NCI-H82 treated with DMSO at 0.1 percent for 48 hours (cell line): ENCODE results near the gene SORCS2.
"Not testable (repeated sequence)": the region's sequence is repeated elsewhere in the genome, so short reads cannot be mapped to it uniquely, and the experiment has no call there.

Experiments used
- DNase-seq: peaks from one replicate; lab custom pipeline; 2025; ENCODE audit not compliant: unreplicated experiment; lab: John Stamatoyannopoulos, UW

Gene SORCS2

GRCh38 chr4:7199129-7199725 lies 6.9 kb downstream of the SORCS2 start:
- no peak for DNase-seq

GRCh38 chr4:7199771-7200441 lies 7.6 kb downstream of the SORCS2 start:
- DNase-seq, result no peak

GRCh38 chr4:7200801-7201200 lies 8.5 kb downstream of the SORCS2 start:
- no peak for DNase-seq

DNA sequence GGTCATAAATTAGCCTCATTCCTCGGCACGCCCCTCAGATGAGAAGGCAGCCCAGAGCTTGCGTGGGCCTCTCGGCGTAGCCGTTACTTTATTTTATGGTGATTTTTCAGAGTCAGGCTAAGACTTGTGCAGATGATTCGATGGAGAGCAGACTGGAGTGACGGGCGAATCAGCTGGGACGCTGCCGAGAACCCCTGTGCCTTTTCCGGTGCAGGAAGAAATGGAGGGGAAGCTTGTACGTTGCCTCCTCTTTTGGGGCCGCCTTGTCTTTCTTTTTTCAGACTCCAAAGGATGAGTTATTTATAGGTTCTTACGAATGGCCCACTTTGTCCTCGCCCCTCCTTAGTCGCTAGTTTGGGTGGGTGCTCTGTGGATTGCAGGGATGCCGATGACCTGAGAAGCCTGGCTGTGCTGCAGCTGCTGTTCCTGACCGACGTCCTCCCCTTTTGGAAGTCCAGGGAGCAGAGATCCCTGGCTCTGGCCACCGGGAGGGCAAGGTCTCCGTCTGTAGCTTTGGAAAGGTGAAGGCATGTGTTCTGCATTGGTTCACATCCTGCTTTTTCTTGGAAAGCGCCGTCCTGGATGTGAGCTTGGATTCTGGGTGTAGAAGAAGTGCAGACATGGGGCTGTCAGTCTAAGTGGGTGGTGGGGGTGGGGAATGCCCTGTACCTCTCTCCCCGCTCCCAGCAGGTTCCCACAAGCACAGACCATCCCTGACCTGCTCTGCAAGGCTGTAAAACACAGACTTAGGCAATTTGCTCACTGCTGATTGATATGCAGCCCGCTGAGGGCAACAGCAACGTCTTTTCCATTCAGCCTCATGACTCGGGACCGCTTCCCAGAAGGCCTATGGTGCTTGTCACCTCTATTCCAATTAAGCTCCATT lies 9.3 kb downstream of the SORCS2 start:
- DNase-seq, result no peak

- DNase-seq, result no peak
Measured at GRCh38 chr4:7202411-7202810, 10.1 kb downstream of the SORCS2 start.

DNA sequence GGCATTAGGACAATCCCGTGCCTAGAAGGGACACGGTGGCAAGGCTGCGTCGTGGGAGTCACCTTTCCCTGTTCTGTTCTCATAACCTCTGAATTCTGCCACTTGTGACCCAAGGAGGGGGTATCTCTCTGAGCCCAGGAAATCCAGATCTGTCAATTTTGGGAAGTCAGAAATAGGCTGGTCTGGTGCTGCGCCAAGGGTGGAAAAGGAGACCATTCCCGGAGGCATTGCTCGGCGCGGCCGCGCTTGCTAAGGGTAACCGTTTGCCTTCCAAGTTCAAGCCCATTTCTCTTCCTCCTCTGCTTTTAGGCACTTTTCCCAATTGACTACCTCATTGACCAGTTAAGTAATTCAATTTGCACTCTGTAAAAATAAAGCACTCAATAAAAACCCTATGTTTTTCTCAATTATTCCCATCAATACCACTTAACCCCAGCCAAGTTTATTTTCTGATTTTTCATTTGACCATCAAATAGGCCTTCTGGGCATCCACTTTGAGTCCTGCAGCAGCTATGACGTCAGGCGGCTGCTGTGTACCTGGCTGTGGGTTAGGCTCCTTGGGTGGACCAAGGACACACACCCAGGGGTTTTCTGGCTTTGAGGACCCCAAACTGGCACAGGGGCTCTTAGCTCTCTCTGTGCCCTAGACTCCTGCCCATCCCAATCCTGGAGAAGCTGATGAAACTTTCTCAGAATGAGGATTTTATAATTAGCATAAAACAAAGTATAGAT lies 12.5 kb downstream of the SORCS2 start:
- DNase-seq, result no peak

DNA sequence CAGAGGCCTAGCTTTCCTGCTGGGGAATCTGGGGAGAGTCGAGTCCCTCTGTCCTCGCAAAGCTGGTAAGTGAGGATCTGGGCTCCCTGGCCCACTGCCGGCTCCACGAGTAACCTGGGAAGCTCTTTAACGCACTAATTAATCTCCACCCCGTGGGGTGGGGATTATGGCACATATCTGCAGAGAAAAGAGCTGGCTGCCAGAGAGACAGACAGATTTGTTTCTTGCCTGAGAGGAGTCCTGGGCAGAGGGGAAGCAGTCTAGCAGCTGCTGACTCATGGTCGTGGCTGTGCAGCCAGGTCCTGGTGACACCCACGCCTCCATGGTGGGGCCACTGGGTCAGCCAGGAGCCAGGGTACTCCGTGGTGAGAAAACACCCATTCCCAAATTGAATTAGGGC lies 14.0 kb downstream of the SORCS2 start:
- peak; percentile 63 for DNase-seq

DNA sequence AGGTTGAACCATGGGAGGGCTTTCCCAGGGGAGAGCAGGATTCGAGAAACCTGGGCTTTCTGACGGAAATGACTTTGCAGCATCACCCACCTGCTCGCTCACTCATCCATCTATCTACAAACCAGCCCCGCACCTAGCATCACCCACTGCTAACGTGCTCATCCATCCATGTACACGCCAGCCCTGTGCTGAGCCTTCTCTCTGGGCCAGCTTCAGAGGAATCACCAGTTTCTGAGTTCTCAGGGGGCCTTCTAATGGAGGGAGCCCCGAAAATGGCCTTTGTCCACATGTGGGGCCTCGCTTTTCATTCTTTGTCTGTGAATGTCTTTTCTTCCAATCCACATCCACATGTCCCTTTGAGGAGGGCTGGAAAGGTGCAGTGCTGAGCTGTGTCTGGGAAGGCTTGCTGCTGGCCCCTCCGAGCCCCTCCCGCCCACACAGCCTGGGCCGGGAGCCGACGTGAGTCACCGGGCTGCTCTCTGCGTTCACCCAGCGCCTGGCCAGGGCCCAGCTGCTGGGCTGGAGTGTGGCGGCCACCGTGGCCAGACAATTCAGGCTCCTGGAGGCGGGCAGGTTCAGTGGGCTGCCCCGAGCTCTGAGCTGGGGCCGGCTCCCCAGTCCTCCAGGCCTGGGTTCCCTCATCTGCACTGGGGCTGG lies 14.7 kb downstream of the SORCS2 start:
- DNase-seq, result no peak

DNA sequence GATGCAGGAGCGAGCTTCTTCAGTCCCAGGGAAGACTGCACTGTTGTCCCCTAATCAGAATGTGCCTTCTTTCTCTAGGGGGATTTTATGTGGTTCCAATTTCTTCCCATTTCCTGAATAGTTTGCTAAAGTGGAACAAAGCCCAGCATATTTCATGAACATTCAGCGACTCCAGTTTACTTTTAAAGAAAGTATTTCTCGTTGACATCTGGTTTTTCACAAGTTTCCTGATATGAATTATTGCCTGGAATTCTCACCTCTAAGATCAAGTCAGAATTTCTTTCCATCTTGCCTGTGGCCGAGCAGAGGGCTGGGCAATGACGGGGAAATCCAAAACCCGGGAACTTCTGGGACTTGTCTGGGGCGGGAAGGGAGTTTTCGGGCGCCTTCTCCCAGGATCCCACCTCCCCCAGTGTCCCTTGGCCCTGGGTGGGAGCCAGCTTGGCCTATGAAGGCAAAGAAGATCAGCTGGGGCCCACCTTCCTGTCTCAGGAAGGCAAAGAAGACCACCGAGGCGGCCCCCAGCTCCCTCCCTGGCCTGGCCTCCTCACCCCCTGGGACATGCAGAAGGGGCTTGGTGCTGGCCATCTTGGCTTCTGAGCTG lies 15.4 kb downstream of the SORCS2 start:
- no peak for DNase-seq

GRCh38 chr4:7208509-7209451 lies 16.4 kb downstream of the SORCS2 start:
- no peak for DNase-seq

DNA sequence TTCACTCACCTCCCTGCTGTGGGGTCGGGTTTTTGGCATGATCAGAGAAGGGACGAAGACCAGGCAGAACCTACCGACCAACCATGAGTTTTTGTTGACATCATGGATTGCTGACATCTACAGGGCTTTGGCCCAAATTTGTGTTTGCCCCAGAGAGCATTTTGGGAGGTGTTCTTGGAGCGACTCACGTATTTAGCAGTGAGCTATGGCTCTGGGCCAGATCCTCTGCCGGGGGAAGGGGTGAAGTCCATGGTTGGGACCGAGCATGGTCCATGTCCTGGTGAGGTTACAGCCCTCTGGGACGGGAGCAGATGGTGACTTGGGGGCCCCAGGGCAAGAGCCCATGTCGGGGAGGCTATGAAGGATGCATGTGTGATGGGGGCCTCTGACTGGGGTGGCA lies 17.4 kb downstream of the SORCS2 start:
- DNase-seq, result no peak

DNA sequence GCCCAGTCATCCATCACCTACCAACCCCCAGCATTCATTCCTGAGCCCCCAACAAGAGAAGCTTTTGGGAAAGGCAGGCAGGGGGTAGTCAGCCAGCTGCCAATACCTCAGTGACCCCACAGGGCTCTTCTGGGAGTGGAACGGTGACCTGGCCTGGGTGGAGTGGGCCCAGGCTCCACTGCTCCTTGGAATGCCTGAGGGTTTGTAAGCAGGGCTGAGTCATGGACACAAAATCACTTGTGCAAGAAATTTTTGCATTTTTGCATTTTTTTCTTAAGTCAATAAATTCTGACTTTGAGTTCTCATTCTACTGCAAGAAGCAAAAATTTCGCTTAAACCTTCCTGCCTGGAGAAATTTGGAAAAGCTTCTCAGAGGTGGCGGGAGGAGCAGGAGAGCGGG lies 18.5 kb downstream of the SORCS2 start:
- no peak for DNase-seq

DNA sequence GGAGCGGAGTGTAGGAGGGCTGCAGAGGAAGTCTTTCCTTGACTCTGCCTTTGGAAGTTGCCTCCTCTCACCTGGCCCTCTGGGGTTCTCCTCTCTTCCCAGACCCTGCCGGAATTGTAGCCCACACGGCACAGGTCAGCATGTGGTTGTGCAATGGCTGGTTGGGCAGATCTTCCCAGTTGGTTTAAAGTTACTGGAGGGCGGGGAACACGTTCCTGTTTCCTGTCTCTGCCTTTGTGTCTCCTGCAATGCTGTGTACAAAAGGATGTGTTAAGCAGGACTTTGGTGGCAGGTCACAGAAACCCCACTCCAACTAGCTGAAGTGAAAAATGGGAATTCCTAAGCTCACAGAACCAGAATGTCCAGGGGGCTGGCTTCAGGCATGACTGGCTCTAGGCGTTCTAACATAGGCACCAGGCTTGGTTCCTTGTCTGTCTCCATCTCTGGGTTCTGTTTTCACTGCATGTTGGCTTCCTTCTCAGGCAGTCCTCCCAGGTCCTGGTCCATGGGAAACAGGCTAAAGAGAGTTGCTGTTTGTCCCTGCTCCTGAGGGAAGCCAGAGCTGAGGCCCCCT lies 19.9 kb downstream of the SORCS2 start:
- DNase-seq, result no peak

DNA sequence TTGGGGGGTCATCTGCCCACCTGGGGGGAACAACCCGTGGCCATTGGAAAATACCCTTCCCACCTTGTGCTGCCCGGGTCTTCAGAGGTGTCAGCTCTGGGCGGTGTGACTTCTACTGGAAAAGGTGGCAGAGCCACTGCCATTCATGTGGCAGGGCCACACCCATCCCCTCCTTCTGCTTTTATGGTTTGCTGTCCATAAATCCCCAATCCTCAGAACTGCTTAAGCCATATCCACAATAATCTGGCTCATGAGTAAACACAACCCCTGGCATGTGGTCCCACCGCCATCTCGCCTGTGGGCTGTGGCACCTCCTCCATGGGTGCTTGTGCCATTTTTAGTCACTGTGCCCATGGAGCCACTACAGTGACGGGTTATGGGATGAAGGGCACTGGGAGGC lies 20.6 kb downstream of the SORCS2 start:
- DNase-seq, result no peak

- no peak for DNase-seq
Measured at GRCh38 chr4:7213807-7214206, 21.5 kb downstream of the SORCS2 start.

DNA sequence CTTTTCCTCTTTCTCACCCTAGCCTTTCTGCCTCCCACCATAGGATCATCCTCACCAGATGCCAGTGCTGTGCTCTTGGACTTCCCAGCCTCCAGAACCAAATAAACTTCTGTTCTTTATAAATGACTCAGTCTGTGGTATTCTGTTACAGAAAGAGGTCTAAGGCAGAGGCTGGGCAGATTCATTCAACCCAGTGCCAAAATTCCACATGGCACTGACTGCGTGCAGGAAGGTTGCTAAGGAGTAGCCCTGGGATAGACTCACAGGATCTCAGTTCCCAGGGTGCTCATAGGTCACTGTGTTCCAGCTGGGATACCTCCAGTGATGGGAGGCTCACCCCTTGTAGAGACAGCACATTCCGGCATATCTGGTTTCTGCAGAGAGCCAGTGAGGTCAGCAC lies 22.0 kb downstream of the SORCS2 start:
- no peak for DNase-seq

- not testable (repeated sequence) for DNase-seq
Measured at GRCh38 chr4:7215187-7215586, 22.8 kb downstream of the SORCS2 start.

GRCh38 chr4:7217039-7217438 lies 24.7 kb downstream of the SORCS2 start:
- no peak for DNase-seq
